ENCODE measurements around the gene BAHCC1. TPM values are rescaled to one million over a fixed set of nuclear protein-coding genes. Genes with fewer than 3 reads are reported as not detected.

BAHCC1 gene
- total and polyA plus RNA-seq, 2 of the 4 experiments (the other 2 are of a cell fraction): 0.36 to 7.8 TPM

- Histone ChIP-seq H3K4me3 (ENCODE audit: insufficient read depth, low read depth, low read length) (no peak overlapping the region), H3K79me1 (ENCODE audit: low read depth in 1 of 2, low read length in 2 of 2) (peaks cover 20 to 37% of the 10 kb centered on the region in 2 experiments), H3K27me3 (ENCODE audit: control insufficient read depth, insufficient read depth, low read length) (no peaks in the 10 kb centered on the region), H3K9me3 (ENCODE audit: control insufficient read depth, insufficient read depth, low read length) (no peaks in the 10 kb centered on the region), H3K9me1 (ENCODE audit: insufficient read depth, low read length) (peaks cover 10% of the 10 kb centered on the region), H3K23ac (ENCODE audit: low read depth, low read length) (no peak overlapping the region), H3K56ac (ENCODE audit: extremely low read depth, insufficient read depth, low read length) (no peak overlapping the region), H2BK5ac (ENCODE audit: low read depth, low read length, poor library complexity, severe bottlenecking) (no peak overlapping the region), H3K27ac (ENCODE audit: insufficient read depth, low read length) (no peak overlapping the region), H3K18ac (ENCODE audit: low read depth, low read length) (no peak overlapping the region), H2AFZ (replicated peaks; ENCODE audit: low read length, poor library complexity) (no peak overlapping the region), H4K91ac (ENCODE audit: insufficient read depth, low read depth, low read length) (no peak overlapping the region), H3K14ac (replicated peaks; ENCODE audit: low read depth, low read length) (no peak overlapping the region), H3K4me2 (ENCODE audit: low read depth, low read length) (no peak overlapping the region), H4K20me1 (ENCODE audit: insufficient read depth, low read length) (peaks cover 8% of the 10 kb centered on the region), H3K9ac (ENCODE audit: low read depth, low read length) (no peak overlapping the region), H3K4ac (ENCODE audit: low read depth, low read length) (no peak overlapping the region), H2AK5ac (ENCODE audit: low read depth, low read length) (no peak overlapping the region), H3K36me3 (ENCODE audit: control insufficient read depth, insufficient read depth, low read length) (no peaks in the 10 kb centered on the region; the same call in 1 of the 2 replicates), H2BK120ac (ENCODE audit: low read depth, low read length) (no peak overlapping the region), H3K4me1 (ENCODE audit: control insufficient read depth, insufficient read depth, low read length) (peaks cover 18% of the 10 kb centered on the region), H2BK15ac (ENCODE audit: low read depth, low read length) (no peak overlapping the region), H4K5ac (ENCODE audit: low read depth, low read length) (no peak overlapping the region), H2BK20ac (ENCODE audit: low read depth, low read length) (no peak overlapping the region), H2AK9ac (replicated peaks; ENCODE audit: low read depth, low read length, poor library complexity) (no peak overlapping the region), H4K8ac (ENCODE audit: low read depth in 2 of 2, low read length in 2 of 2) (no peak overlapping the region)
- no peak for TF ChIP-seq POLR2A (IDR thresholded peaks at IDR 0.05; ENCODE audit: low read depth, low read length)
- TF ChIP-seq USF2 (IDR thresholded peaks at IDR 0.05; ENCODE audit: low read depth, low read length): no peak
- no peak for TF ChIP-seq RCOR1 (IDR thresholded peaks at IDR 0.05; ENCODE audit: insufficient replicate concordance, low read length)
- no TSS peak for BruUV-seq (replicated peaks)
- POLR2A ChIA-PET (ENCODE audit: unreplicated experiment): no interaction called here
- CTCF ChIA-PET: no interaction called here
- no peak for DNase-seq
- ATAC-seq (ENCODE audit: low read depth): no peak
- in situ Hi-C loops (cut with MboI; ENCODE audit: low sequenced_read_pairs) (no loop called here), dilution Hi-C loops (cut with HindIII; ENCODE audit: low sequenced_read_pairs, unreplicated experiment) (no loop called here), intact Hi-C loops (cut with micrococcal nuclease) (no loop called here)
- 90% methylated on average over 2 of the region's 11 CpGs; no CpG with 5 or more reads in 1 of the 2 experiments for WGBS, 2 experiments (ENCODE audit: extremely low coverage in 2 of 2, insufficient read length in 1 of 2)
These were observed 33.3 kb downstream of the BAHCC1 start for GRCh38 chr17:81428516-81428915.
